HL-60 (cell line): Measurements from ENCODE around the gene MYOM1.

Source experiments
- POLR2AphosphoS5 ChIP-seq: IDR thresholded peaks from 2 replicates; pipeline ENCODE4 v1.6.1; 2012; ENCODE audit warnings: low read depth
- TF ChIP-seq, protein P1 (sequence below): IDR thresholded peaks from one replicate; pipeline ENCODE4 v1.5.1; 2011; ENCODE audit warnings: low read length, control low read depth, inconsistent platforms; ENCODE audit not compliant: insufficient read depth

DNA sequence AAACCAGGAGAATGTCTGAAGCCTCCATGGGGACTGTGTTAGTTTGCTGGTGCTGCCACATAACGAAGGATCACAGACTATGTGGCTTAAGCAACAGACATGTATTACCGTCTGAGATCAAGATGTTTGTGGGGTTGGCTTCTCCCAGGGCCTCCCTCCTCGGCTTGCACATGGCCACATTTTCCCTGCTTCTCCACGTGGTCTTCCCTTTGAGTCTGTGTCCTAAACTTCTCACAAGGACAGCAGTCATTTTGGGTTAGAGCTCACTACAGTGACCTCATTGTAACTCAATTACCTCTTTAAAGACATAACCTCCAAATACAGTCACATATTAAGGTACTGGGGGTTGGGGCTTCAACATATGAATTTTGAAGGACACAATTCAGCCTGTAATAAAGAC, 162.2 kb downstream of the MYOM1 start:
- TF ChIP-seq, protein P1, sequence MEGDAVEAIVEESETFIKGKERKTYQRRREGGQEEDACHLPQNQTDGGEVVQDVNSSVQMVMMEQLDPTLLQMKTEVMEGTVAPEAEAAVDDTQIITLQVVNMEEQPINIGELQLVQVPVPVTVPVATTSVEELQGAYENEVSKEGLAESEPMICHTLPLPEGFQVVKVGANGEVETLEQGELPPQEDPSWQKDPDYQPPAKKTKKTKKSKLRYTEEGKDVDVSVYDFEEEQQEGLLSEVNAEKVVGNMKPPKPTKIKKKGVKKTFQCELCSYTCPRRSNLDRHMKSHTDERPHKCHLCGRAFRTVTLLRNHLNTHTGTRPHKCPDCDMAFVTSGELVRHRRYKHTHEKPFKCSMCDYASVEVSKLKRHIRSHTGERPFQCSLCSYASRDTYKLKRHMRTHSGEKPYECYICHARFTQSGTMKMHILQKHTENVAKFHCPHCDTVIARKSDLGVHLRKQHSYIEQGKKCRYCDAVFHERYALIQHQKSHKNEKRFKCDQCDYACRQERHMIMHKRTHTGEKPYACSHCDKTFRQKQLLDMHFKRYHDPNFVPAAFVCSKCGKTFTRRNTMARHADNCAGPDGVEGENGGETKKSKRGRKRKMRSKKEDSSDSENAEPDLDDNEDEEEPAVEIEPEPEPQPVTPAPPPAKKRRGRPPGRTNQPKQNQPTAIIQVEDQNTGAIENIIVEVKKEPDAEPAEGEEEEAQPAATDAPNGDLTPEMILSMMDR = no peak
- no peak for TF ChIP-seq POLR2AphosphoS5
